CD4-positive, alpha-beta T cell treated with Interleukin-4 for 4 hours (primary cell): ENCODE measurements around the gene OR56A3.

Experiments used
- DNase-seq: peaks from one replicate; pipeline ENCODE4 v3.0.0-alpha.2; 2020

Gene OR56A3

GRCh38 chr11:5983443-5983842 is 41.4 kb downstream of the OR56A3 start:
- DNase-seq, result no peak

DNA sequence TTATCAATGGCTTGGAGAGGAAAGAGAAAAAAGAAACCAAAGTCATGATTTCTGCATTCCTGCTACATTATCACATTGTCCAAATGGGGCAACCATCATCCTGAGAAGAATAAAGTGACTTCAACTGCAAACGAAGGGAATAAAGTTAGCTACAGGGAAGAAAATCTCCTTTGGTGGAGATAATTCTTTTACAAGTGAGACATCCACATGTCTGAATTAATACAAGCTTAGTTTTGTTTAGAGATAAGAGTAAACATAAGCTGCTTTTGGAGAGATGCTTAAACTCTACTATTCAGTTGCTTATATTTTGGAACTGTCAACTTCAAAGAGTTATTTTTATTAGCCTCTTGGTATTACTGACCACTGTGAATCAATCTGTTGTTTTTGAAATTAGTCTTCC is 44.8 kb downstream of the OR56A3 start, which contains the start of gene OR52L1:
Gene OR52L1, minus strand, starts transcription at position 101 of the 400 bp plus-strand sequence. Its CDS starts 55 bp downstream, at position 46.
- DNase-seq, result no peak

DNA sequence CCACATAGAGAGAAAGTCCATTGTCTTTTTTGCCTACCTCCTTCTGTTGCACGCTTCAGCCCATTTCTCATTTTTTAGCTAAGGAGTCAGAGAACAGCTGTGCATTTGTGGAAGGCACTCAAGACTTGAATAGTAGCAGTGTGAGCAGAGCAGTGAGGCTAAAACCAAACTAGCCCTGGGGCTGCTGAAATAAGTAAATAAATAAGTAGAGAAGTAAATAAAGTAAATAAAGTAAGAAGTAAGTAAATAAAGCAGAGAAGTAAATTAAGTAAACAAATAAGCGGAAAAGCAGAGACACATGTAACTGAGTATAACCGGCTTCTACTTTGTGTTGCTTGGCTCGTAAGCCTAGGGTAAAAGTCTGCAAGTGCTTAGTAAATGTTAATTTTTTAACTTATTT is 47.2 kb downstream of the OR56A3 start:
- DNase-seq, result no peak

DNA sequence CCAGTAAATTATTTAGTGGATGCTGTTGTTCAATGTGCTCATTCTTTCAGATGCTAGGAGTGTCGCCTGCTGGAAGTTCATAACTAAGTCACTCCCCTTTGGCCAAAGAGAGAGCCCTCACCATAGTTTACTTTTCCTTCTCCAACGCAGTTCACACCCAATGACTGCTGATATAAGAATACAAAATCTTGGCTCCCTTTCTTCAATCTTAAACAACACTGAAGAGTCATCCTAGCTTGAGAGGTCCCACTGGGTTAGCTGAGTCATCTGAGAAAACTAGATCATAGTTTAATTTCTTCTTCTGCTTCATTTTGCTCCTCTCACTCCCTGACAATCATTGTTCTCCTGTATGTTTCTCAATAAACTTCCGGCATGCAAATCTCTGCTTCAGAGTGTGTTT is 50.1 kb downstream of the OR56A3 start:
- no peak for DNase-seq

DNA sequence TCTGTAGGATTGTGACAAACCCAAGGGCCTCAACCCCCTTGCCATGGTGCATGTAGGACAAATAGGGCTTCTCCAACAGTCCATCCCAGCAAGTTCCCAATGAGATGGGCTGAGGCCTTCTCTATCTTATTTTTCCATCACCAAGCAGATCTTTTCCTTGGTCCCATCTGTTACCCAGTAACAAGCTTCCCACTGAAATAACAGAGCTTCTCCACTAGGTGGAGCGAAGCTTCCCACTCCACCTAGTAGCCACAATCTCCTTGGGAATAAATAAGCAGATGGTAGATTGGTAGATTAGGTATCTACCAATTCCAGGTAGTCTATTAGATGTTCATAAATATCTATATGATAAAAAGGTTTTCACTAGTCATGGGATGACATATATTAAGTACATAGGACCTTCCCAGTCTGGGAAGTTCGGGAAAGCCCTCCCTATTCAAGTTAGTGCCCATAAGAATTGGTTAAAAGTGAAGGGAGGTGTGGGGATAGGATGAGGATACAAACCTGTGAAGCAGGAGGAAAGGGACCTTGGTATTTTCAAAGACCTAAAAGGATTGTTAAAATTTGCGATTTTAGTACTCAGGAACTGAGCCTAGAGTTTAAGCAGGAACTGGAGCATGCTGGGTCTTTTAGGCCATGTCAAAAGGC is 50.7 kb downstream of the OR56A3 start:
- DNase-seq, result no peak

DNA sequence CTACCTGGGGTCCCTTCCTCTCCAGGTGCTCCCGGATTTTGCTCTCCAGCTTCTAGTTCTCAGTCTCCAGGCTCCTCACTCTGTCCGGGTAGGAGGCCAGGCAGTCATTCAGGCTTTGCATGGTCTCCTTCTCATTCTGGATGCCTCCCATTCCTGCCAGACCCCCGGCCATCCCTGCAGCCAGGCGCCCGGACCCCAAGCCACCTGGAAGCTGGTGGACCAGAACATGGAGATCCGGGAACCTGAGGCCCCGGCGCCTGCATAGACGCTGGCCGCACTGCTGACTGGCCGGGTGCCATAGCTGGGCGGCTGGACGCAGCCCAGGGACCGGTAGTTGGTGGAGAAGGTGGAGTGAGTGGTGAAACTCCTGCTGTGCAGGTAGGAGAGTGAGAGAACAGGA is 52.7 kb downstream of the OR56A3 start:
- no peak for DNase-seq
